HFFc6 (cell line): Measurements from ENCODE around the gene DSE. TPM values are rescaled to one million over a fixed set of nuclear protein-coding genes. Genes with fewer than 3 reads are reported as not detected.
A peak's percentile ranks its signal among the peaks of the same experiment; 100 is the strongest.

Experiments used
- DNase-seq: peaks from one replicate; pipeline ENCODE4 v3.0.0-alpha.2; 2018
- H3K27ac Mint-ChIP-seq: 2 replicates; pipeline ENCODE4 v1.8.0; 2020; ENCODE audit warnings: mild to moderate bottlenecking, mixed read lengths
- H3K27me3 Mint-ChIP-seq: 2 replicates; pipeline ENCODE4 v1.8.0; 2021; ENCODE audit warnings: mild to moderate bottlenecking, moderate library complexity, mixed read lengths; ENCODE audit not compliant: insufficient read depth
- H3K36me3 Mint-ChIP-seq: 2 replicates; pipeline ENCODE4 v1.8.0; 2021; ENCODE audit warnings: low read depth, mixed read lengths
- H3K4me1 Mint-ChIP-seq: 2 replicates; pipeline ENCODE4 v1.8.0; 2020; ENCODE audit warnings: low read depth, mixed read lengths
- H3K4me3 Mint-ChIP-seq: 2 replicates; pipeline ENCODE4 v1.8.0; 2020; ENCODE audit warnings: mild to moderate bottlenecking, moderate library complexity, mixed read lengths
- H3K9me3 Mint-ChIP-seq: 2 replicates; pipeline ENCODE4 v1.8.0; 2020; ENCODE audit warnings: mild to moderate bottlenecking, mixed read lengths
- CTCF ChIP-seq: fragments of 200-600 bp; sonication (generic); IDR thresholded peaks from 2 replicates; pipeline ENCODE4 v1.5.0; 2021; ENCODE audit warnings: antibody characterized with exemption, mild to moderate bottlenecking
- total RNA-seq, 6 experiments: library from RNA; stranded (reverse); fragmentation: NEBNext Ultra II Directional; extraction: Animal tissue kit (Norgen Biotek cat#: 25700); gene quantifications; 2 replicates in 1 of 6; 3 replicates in 5 of 6; pipeline ENCODE4 v1.2.3, GENCODE V29; 2021

Gene DSE
- total RNA-seq, 6 experiments from 2014 or later, result 86.7 to 110 (median 94.9) TPM

- TF ChIP-seq CTCF, result no peak
- Mint-ChIP-seq H3K27me3 (no peaks in the 10 kb centered on the region; the same call in 1 of the 2 replicates), H3K4me3 (peak overlapping the region; percentile 65), H3K9me3 (no peaks in the 10 kb centered on the region), H3K36me3 (peaks cover 22% of the 10 kb centered on the region), H3K27ac (peak overlapping the region; percentile 89), H3K4me1 (peaks cover 85% of the 10 kb centered on the region)
- DNase-seq, result peak; percentile 48
Measured at GRCh38 chr6:116405652-116406356, 35.1 kb downstream of the DSE start.

- no peak for TF ChIP-seq CTCF
- peak; percentile 49 for DNase-seq
- H3K9me3 Mint-ChIP-seq, result no peaks in the 10 kb centered on the region
- peaks cover 22% of the 10 kb centered on the region for H3K36me3 Mint-ChIP-seq
- peaks cover 88% of the 10 kb centered on the region for H3K4me1 Mint-ChIP-seq
- H3K4me3 Mint-ChIP-seq, result peak overlapping the region; percentile 65
- no peaks in the 10 kb centered on the region; the same call in 1 of the 2 replicates for H3K27me3 Mint-ChIP-seq
- H3K27ac Mint-ChIP-seq, result peak overlapping the region; percentile 89
Measured at GRCh38 chr6:116406678-116407345, 36.1 kb downstream of the DSE start.

- H3K9me3 Mint-ChIP-seq, result no peaks in the 10 kb centered on the region
- no peak for TF ChIP-seq CTCF
- no peak for DNase-seq
- peaks cover 83% of the 10 kb centered on the region for H3K4me1 Mint-ChIP-seq
- H3K36me3 Mint-ChIP-seq, result peaks cover 22% of the 10 kb centered on the region
- H3K27ac Mint-ChIP-seq, result no peak overlapping the region
- no peaks in the 10 kb centered on the region; the same call in 1 of the 2 replicates for H3K27me3 Mint-ChIP-seq
- H3K4me3 Mint-ChIP-seq, result no peak overlapping the region
Measured at GRCh38 chr6:116408491-116408890, 37.7 kb downstream of the DSE start.

GRCh38 chr6:116409756-116410155, 39.0 kb downstream of the DSE start:
- Mint-ChIP-seq H3K4me3 (no peak overlapping the region), H3K4me1 (peaks cover 76% of the 10 kb centered on the region), H3K9me3 (no peaks in the 10 kb centered on the region), H3K27me3 (no peaks in the 10 kb centered on the region; the same call in 1 of the 2 replicates), H3K27ac (peak overlapping the region; percentile 34), H3K36me3 (peaks cover 32% of the 10 kb centered on the region)
- no peak for DNase-seq
- no peak for TF ChIP-seq CTCF

GRCh38 chr6:116411284-116411623, 40.5 kb downstream of the DSE start:
- DNase-seq, result peak; percentile 50
- Mint-ChIP-seq H3K4me3 (peak overlapping the region; percentile 71), H3K27ac (peak overlapping the region; percentile 75), H3K36me3 (peaks cover 42% of the 10 kb centered on the region), H3K9me3 (no peaks in the 10 kb centered on the region), H3K27me3 (no peaks in the 10 kb centered on the region; the same call in 1 of the 2 replicates), H3K4me1 (peaks cover 73% of the 10 kb centered on the region)
- no peak for TF ChIP-seq CTCF
